Measurements from ENCODE around the gene DOCK2.

- TF ChIP-seq PBX3 (IDR thresholded peaks at IDR 0.05), result no peak
- no peak for TF ChIP-seq POLR2A (IDR thresholded peaks at IDR 0.05; ENCODE audit: low read length)
- no peak for TF ChIP-seq CTCF (IDR thresholded peaks at IDR 0.05)
- no peak for TF ChIP-seq POLR2AphosphoS2 (conservative IDR thresholded peaks at IDR 0.05; ENCODE audit: low read length)
Measured at GRCh38 chr5:169652057-169652456, 15.0 kb downstream of the DOCK2 start.

Data from A549 (cell line).